ENCODE measurements around the gene GPX7.

The GPX7 gene

GRCh38 chr1:52637946-52638345 is 35.8 kb downstream of the GPX7 start:
- H3K4me3 ChIP-seq (ENCODE audit: control insufficient read depth, low read depth, low read length), result no peak overlapping the region
- DNase-seq (ENCODE audit: low read depth), result no peak
- no peak for TF ChIP-seq CTCF (IDR thresholded peaks at IDR 0.05; ENCODE audit: control insufficient read depth, insufficient read depth, low read depth, low read length, missing control alignments)

- TF ChIP-seq CTCF (IDR thresholded peaks at IDR 0.05; ENCODE audit: control insufficient read depth, insufficient read depth, low read depth, low read length, missing control alignments), result no peak
- no peak overlapping the region for H3K4me3 ChIP-seq (ENCODE audit: control insufficient read depth, low read depth, low read length)
- DNase-seq (ENCODE audit: low read depth), result no peak
Measured at GRCh38 chr1:52640697-52641096, 38.5 kb downstream of the GPX7 start.

- DNase-seq (ENCODE audit: low read depth), result no peak
- no peak for TF ChIP-seq CTCF (IDR thresholded peaks at IDR 0.05; ENCODE audit: control insufficient read depth, insufficient read depth, low read depth, low read length, missing control alignments)
- no peak overlapping the region for H3K4me3 ChIP-seq (ENCODE audit: control insufficient read depth, low read depth, low read length)
Measured at GRCh38 chr1:52641307-52641706, 39.1 kb downstream of the GPX7 start.

GRCh38 chr1:52645261-52645660 is 43.1 kb downstream of the GPX7 start:
- DNase-seq (ENCODE audit: low read depth), result no peak
- TF ChIP-seq CTCF (IDR thresholded peaks at IDR 0.05; ENCODE audit: control insufficient read depth, insufficient read depth, low read depth, low read length, missing control alignments), result no peak

GRCh38 chr1:52651904-52652303 is 49.7 kb downstream of the GPX7 start:
- H3K4me3 ChIP-seq (ENCODE audit: control insufficient read depth, low read depth, low read length), result no peak overlapping the region
- DNase-seq (ENCODE audit: low read depth), result no peak
- TF ChIP-seq CTCF (IDR thresholded peaks at IDR 0.05; ENCODE audit: control insufficient read depth, insufficient read depth, low read depth, low read length, missing control alignments), result no peak

More at GRCh38 chr1:52645261-52645660, 43.1 kb downstream of the GPX7 start:
- H3K4me3 ChIP-seq (ENCODE audit: control insufficient read depth, low read depth, low read length), result no peak overlapping the region

- no peak overlapping the region for H3K4me3 ChIP-seq (ENCODE audit: control insufficient read depth, low read depth, low read length)
- TF ChIP-seq CTCF (IDR thresholded peaks at IDR 0.05; ENCODE audit: control insufficient read depth, insufficient read depth, low read depth, low read length, missing control alignments), result no peak
- no peak for DNase-seq (ENCODE audit: low read depth)
Measured at GRCh38 chr1:52653207-52653849, 51.2 kb downstream of the GPX7 start.
